ENCODE measurements around the gene SPTBN4.
A peak's percentile ranks its signal among the peaks of the same experiment; 100 is the strongest.

The SPTBN4 gene

DNA sequence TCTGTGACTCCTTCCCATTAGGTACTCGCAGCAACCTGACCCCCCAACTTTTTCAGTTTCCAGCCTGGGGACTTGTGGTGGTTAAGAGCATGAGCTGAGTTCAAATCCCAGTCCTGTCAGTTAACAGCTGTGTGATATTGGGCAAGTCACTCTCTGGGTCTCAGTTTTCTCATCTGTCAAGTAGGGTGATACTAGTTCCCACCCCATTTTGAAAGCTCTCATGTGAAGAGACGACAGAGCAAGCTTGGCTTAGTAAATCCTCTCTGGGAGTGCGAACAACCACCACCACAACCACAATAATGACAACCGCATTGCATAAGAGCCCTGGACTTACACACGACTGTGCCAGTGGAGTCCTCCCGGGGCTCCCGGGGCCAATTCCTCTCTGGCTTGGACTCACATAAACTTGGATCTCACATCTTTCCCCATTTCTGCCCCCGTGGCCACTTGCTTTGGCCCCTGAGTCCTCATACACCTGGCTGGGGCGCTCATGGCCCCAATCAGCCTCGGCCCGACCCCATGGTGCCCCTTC, 1.7 kb upstream of the SPTBN4 start:
- in situ Hi-C loops (cut with HindIII; ENCODE audit: low sequenced_read_pairs) = no loop called here
- TF ChIP-seq, protein P1, sequence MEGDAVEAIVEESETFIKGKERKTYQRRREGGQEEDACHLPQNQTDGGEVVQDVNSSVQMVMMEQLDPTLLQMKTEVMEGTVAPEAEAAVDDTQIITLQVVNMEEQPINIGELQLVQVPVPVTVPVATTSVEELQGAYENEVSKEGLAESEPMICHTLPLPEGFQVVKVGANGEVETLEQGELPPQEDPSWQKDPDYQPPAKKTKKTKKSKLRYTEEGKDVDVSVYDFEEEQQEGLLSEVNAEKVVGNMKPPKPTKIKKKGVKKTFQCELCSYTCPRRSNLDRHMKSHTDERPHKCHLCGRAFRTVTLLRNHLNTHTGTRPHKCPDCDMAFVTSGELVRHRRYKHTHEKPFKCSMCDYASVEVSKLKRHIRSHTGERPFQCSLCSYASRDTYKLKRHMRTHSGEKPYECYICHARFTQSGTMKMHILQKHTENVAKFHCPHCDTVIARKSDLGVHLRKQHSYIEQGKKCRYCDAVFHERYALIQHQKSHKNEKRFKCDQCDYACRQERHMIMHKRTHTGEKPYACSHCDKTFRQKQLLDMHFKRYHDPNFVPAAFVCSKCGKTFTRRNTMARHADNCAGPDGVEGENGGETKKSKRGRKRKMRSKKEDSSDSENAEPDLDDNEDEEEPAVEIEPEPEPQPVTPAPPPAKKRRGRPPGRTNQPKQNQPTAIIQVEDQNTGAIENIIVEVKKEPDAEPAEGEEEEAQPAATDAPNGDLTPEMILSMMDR (IDR thresholded peaks at IDR 0.05; ENCODE audit: low read depth, low read length) = no peak
- peak; percentile 63 for DNase-seq (ENCODE audit: low read depth, low spot score)
- H3K4me3 ChIP-seq (ENCODE audit: low read depth, low read length) = peak overlapping the region; percentile 70

DNA sequence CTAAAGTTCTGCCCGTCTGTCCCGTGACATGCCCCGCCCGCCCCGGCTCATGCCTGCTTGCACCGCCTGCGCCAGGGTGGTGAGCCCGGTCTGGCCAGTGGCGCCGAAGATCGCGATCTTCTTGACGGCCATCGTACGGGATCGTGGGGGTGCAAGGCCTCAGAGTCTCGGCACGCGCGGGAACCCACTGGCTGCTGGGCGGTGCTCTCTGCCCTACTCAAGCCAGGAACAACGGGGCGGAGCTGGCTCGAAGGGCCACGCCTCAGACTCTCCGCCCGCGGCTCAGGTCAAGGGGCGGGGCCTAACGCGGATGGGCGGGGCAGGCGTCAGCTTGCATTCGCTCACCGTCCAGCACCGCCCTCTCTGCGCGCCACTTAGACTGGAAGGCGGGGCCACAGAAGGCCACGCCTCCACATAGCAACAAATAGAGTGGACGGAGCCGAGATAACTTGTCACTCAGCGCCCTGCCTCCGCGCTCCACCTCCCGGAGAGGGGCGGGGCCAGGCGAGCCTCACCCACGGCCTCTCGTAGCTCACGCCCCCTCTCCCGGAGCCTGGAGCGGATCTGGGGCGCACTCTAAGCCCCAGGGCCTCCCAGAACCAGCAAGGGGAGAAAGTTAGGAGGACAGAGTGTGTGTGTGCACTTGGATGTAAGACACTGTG, 1.1 kb upstream of the SPTBN4 start, which contains the start of gene BLVRB:
Gene BLVRB, minus strand, starts transcription at position 189 of the 662 bp plus-strand sequence. Its CDS starts 57 bp downstream, at position 132.
- TF ChIP-seq, protein P1 (IDR thresholded peaks at IDR 0.05; ENCODE audit: low read depth, low read length) = no peak
- peak; percentile 99 for DNase-seq (ENCODE audit: low read depth, low spot score)
- in situ Hi-C loops (cut with HindIII; ENCODE audit: low sequenced_read_pairs) = no loop called here
- H3K4me3 ChIP-seq (ENCODE audit: low read depth, low read length) = peak within 1 kb of the TSS; percentile 70

DNA sequence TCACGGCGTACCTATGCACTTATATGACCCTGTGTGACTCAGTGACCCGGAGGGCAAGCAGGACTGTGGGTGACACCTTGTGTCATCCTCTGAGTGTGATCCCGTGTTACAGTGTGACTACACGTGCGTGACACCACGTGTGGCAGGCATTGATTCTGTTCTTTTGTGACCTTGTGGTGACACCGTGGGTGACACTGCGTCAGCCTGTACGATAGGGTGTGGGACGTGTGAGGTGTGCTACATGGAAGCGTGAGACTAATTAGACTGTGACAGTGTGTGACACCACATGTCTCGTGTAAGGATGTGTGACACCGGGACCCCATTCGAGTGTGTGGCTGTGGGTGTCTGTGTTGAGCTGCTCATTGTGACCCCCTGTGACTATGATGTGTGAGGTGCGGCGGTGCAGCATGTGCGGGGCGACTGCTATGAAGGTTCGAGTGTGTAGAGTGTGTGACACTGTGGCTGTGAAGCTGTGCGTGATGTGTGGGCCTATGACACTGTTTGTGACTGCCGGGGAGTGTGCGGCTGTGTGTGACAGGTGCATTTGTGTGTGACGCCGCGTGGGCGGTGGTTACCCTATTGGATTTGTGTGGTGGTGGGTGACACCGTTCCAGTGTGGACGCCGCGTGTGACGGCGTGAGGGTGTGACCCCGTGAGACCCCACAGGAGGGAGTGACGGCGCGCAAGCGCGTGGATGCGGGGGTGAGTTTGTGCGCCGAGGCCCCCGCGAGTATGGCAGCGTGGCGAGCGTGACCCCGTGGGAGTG, 399 bp upstream of the SPTBN4 start:
- DNase-seq (ENCODE audit: low read depth, low spot score) = no peak
- TF ChIP-seq, protein P1 (IDR thresholded peaks at IDR 0.05; ENCODE audit: low read depth, low read length) = no peak
- peak overlapping the region; percentile 14 for H3K4me3 ChIP-seq (ENCODE audit: low read depth, low read length)
- in situ Hi-C loops (cut with HindIII; ENCODE audit: low sequenced_read_pairs) = no loop called here

DNA sequence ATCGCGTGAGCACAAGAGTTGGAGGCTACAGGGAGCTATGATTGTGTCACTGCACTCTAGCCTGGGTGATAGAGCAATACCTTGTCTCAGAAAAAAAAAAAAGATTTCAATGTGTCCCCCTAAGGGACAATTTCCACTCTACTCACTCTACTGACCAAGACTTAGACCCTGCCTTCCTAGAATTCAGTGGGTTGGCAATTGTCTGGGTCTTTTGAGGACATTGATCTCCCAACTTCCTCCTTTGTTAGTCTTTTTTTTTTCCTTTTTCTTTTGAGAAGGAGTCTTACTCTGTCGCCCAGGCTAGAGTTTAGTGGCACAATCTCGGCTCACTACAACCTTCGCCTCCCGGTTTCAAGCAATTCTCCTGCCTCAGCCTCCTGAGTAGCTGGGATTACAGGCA, 2.2 kb downstream of the SPTBN4 start:
- TF ChIP-seq, protein P1 (IDR thresholded peaks at IDR 0.05; ENCODE audit: low read depth, low read length) = no peak
- in situ Hi-C loops (cut with HindIII; ENCODE audit: low sequenced_read_pairs) = no loop called here
- no peak for DNase-seq (ENCODE audit: low read depth, low spot score)
- no peak overlapping the region for H3K4me3 ChIP-seq (ENCODE audit: low read depth, low read length)

DNA sequence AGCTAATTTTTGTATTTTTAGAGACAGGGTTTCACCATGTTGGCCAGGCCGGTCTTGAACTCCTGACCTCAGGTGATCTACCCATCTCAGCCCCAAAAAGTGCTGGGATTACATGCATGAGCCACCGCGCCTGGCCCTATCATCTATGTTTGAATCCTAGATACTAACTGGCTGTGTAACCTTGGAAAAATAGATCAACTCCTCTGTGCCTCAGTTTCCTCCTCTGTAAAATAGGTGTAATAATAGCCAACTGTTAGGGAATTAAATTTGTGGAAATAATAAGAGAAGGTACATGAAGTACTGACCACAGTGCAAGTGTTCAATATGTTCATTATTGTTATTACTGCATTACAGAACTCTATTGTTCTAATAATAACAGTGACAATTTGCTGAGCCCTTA, 4.3 kb downstream of the SPTBN4 start:
- TF ChIP-seq, protein P1 (IDR thresholded peaks at IDR 0.05; ENCODE audit: low read depth, low read length) = no peak
- no peak for DNase-seq (ENCODE audit: low read depth, low spot score)
- no peak overlapping the region for H3K4me3 ChIP-seq (ENCODE audit: low read depth, low read length)
- in situ Hi-C loops (cut with HindIII; ENCODE audit: low sequenced_read_pairs) = no loop called here

DNA sequence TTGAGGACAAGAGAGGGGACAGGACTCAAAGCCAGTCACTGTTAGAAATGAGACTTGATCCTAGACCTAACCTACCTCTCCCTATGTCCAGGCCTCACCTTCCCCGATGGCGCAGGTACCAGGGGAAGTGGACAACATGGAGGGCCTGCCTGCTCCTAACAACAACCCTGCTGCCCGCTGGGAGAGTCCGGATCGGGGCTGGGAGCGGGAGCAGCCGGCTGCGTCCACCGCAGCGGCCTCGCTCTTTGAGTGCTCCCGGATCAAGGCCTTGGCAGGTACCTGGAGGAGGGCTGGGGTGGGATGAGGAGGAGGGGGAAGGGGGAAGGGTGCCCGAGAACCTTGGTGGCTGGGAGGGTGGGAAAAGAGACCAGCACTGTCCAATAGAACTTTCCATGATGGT, 5.7 kb downstream of the SPTBN4 start:
- TF ChIP-seq, protein P1 (IDR thresholded peaks at IDR 0.05; ENCODE audit: low read depth, low read length) = no peak
- in situ Hi-C loops (cut with HindIII; ENCODE audit: low sequenced_read_pairs) = no loop called here
- DNase-seq (ENCODE audit: low read depth, low spot score) = no peak
- no peak overlapping the region for H3K4me3 ChIP-seq (ENCODE audit: low read depth, low read length)

All from astrocyte of the spinal cord (primary cell).